NK-92 (cell line): ENCODE data around the gene TNRC6C.

Experiments used
- DNase-seq: peaks from one replicate; lab custom pipeline; 2025; ENCODE audit not compliant: unreplicated experiment; lab: John Stamatoyannopoulos, UW

Gene TNRC6C

GRCh38 chr17:77957857-77958715, at the start of gene TNRC6C:
Gene TNRC6C, plus strand, starts transcription at chr17:77958703. Its CDS starts 45,504 bp downstream, at chr17:78004207.
- DNase-seq, result peak; percentile 98

GRCh38 chr17:77909236-77909635, 49.3 kb upstream of the TNRC6C start:
- no peak for DNase-seq

GRCh38 chr17:77909816-77910215, 48.7 kb upstream of the TNRC6C start:
- no peak for DNase-seq

- no peak for DNase-seq
Measured at GRCh38 chr17:77914385-77915254, 43.9 kb upstream of the TNRC6C start.

- no peak for DNase-seq
Measured at GRCh38 chr17:77915594-77916021, 42.9 kb upstream of the TNRC6C start.

GRCh38 chr17:77916264-77916663, 42.2 kb upstream of the TNRC6C start:
- DNase-seq, result no peak

GRCh38 chr17:77916703-77917481, 41.6 kb upstream of the TNRC6C start:
- no peak for DNase-seq

GRCh38 chr17:77919276-77919675, 39.2 kb upstream of the TNRC6C start:
- DNase-seq, result no peak

- DNase-seq, result no peak
Measured at GRCh38 chr17:77923135-77923534, 35.4 kb upstream of the TNRC6C start.

- DNase-seq, result no peak
Measured at GRCh38 chr17:77923776-77924513, 34.6 kb upstream of the TNRC6C start.

- no peak for DNase-seq
Measured at GRCh38 chr17:77924757-77925336, 33.7 kb upstream of the TNRC6C start.

GRCh38 chr17:77925831-77926543, 32.5 kb upstream of the TNRC6C start:
- no peak for DNase-seq

- no peak for DNase-seq
Measured at GRCh38 chr17:77926981-77927380, 31.5 kb upstream of the TNRC6C start.

- no peak for DNase-seq
Measured at GRCh38 chr17:77927777-77928518, 30.6 kb upstream of the TNRC6C start.

- DNase-seq, result no peak
Measured at GRCh38 chr17:77928519-77929179, 29.9 kb upstream of the TNRC6C start.

- no peak for DNase-seq
Measured at GRCh38 chr17:77929180-77929564, 29.3 kb upstream of the TNRC6C start.

- no peak for DNase-seq
Measured at GRCh38 chr17:77929871-77930436, 28.5 kb upstream of the TNRC6C start.
